GM20000 (cell line): ENCODE data around the gene PIAS4.
A peak's percentile ranks its signal among the peaks of the same experiment; 100 is the strongest.

Experiments
- DNase-seq: peaks from one replicate; pipeline ENCODE4 v3.0.0; 2012; ENCODE audit warnings: low spot score
- TF ChIP-seq, protein P1 (sequence below): IDR thresholded peaks from 2 replicates; pipeline ENCODE4 v1.5.1; 2012; ENCODE audit warnings: mild to moderate bottlenecking, control low read depth; ENCODE audit errors: extremely low read depth, missing control alignments

PIAS4 gene

DNA sequence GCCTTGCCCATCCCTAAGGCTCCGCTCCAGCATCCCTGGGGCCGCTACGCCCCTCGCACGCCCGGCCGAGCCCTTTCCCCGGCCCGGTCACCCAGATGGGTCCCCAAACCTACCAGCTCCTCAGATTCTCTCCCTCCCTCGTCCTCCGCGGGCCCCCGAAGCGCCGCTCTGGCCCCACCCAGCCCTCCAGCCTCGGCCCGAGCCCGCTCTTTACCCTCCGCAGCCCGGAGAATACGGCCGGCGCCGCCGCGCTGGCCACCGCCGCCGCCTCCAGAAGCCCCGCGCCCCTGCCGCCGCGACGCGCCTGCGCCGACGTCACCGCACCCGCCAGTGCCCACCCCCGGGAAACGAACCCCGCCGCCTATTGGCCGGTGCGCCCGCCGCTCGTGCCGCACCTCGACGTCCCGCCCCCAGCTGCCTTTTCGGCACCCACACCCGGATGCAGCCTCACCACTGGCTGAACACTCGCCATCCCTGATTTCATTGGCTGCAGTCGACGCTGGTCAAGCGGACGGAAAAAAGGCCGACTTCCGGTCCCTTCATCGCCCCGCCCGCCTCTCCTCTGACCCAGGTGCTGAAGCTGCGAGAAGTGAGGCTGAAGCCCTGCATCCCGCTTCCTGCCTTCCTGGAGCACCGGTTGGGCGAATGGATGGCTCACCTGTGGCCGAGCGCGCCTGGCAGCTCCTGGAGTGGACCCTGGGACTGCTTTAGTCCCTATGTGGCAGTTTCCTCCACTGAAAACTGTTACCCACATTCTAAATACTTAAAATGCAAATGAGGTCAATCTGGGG, 36.5 kb upstream of the PIAS4 start, which contains the start of gene DAPK3:
Gene DAPK3, minus strand, starts transcription at position 292 of the 791 bp plus-strand sequence. CDS start 1,364 bp downstream, outside the sequence.
- DNase-seq, result peak; percentile 99
- TF ChIP-seq, protein P1, sequence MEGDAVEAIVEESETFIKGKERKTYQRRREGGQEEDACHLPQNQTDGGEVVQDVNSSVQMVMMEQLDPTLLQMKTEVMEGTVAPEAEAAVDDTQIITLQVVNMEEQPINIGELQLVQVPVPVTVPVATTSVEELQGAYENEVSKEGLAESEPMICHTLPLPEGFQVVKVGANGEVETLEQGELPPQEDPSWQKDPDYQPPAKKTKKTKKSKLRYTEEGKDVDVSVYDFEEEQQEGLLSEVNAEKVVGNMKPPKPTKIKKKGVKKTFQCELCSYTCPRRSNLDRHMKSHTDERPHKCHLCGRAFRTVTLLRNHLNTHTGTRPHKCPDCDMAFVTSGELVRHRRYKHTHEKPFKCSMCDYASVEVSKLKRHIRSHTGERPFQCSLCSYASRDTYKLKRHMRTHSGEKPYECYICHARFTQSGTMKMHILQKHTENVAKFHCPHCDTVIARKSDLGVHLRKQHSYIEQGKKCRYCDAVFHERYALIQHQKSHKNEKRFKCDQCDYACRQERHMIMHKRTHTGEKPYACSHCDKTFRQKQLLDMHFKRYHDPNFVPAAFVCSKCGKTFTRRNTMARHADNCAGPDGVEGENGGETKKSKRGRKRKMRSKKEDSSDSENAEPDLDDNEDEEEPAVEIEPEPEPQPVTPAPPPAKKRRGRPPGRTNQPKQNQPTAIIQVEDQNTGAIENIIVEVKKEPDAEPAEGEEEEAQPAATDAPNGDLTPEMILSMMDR, result no peak

DNA sequence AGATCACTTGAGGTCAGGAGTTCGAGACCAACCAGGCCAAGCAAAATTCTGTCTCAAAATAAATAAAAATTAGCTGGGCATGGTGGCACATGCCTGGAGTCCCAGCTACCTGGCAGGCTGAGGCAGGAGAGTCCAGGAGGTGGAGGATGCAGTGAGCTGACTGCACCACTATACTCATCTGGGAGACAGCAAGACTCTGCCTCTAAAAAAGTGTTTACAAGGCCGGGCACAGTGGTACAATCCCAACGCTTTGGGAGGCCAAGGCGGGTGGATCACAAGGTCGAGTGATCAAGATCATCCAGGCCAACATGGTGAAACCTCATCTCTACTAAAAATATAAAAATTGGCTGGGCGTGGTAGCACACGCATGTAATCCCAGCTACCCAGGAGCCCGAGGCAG, 32.4 kb upstream of the PIAS4 start:
- TF ChIP-seq, protein P1, result no peak
- no peak for DNase-seq

DNA sequence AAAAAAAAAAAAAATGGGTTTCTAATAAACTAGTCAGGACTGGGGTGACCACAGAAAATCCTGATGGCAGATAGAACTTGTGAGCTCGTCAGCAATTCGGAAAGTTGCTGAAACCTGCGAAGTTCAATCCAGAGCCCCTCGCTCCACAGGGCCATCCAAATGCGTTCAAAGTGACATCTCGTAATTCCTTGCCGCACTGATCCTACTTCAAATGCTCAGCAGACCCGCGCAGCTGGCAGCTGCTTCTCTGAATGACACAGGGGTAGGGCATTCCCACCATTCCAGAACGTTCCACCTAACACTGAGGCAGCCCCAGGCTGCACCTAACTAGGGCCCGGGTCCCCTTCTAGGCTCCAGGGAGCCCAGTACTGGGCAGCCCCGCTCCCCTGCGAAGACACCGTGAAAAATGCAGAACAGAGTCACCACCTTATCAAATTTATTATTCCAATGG, 31.9 kb upstream of the PIAS4 start:
- no peak for DNase-seq
- TF ChIP-seq, protein P1, result no peak

DNA sequence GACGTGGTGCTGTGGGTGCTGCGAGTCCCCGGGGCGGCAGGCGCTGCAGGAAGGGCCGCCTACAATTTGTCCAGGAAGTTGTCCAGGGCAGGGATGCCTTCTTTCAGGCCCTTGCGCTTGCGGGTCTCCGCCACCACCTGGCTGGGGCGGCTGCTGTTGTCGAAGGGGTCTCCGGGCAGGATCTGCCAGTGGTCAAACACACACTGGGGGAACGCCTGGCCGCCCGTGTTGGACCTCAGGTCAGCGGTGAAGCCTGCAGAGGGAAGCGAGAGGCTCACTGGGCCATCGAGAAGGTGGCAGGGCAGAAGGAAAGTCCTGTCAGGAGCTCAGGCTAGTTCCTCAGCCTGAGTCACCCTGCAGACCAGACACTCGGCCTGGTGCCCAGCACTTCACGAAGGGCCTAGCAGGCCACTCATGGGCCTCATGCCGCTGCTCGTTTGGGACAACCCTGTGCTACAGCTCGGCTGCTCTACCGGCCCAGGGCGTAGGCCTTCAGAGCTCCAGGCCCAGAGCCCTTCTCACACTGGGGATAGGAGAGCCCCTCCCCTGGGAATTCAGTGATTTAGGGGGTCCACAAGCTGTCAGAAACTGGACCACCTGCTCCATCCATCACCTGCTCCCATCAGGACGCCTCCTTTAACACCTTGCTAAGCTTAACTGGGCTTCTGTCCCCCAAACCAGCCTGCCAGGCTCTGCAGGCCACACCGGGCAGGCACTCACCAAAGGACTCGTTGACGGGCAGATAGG, 30.9 kb upstream of the PIAS4 start:
- TF ChIP-seq, protein P1, result no peak
- DNase-seq, result no peak

DNA sequence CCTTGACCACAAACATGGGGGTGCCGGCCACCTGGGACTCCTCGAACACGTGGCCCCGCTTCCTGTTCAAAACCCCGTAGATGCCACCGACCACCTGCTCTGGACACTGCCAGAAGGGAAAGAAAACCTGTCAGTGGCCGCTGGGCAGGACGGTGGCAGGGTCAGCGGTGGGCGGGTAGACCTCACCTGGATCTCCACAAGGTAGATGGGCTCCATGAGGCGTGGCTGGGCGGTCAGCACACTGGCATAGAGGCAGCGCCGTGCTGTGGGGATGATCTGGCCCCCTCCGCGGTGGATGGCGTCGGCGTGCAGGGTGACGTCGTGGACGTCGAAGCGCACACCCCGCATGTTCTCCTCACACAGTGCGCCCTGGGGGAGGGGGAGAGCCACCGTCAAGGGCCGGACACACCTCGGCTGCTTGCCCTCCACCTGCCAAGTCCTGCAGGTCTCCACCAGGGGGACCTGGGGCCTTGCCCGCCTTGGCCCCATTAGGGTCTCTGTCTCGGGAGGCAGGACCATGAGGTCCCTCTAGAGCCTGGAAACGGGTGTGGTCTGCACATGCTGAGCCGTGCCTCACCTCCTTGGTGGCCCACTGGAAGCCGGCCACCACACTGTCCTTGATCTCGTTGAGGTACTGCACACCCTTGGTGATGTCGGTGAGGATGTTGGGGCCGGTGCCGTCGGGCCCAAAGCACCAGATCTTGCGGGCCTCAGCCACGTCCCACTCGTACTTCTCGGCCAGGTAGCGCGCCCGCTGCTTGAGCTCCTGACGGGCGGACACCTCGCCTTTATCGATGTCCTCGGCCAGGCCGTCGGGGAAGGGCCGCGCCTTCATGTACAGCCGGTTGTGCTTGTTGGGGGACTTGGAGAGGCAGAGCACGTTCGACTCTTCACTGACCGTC, 30.0 kb upstream of the PIAS4 start:
- TF ChIP-seq, protein P1, result no peak
- DNase-seq, result no peak

DNA sequence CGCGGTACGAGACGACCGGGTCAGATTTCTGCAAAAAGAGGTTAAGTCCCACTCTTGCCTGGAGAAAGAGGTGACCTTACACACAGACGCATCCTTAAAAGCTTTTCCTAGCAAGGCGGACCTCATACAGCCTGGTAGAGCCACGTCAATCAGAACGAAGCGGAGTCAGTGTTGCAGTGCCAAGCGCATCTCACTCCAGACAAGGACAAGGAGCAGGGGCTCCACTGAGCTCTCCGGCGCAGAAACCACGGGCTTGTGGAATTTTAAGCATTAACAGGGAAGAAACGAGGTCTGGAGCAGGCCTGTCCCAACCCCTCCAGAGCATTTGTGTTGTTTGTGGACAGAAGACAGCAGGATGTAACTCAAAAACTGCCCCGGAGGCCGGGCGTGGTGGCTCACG, 29.4 kb upstream of the PIAS4 start:
- no peak for DNase-seq
- TF ChIP-seq, protein P1, result no peak
